Panc1 (cell line): ENCODE results near the gene OTOF. TPM values are rescaled to one million over a fixed set of nuclear protein-coding genes. Genes with fewer than 3 reads are reported as not detected.

Experiments
- ATAC-seq: fragments of 200-7000 bp; cut with Tn5 transposase; 2 replicates; pipeline ENCODE4 v1.9.1; 2020; ENCODE audit warnings: mild to moderate bottlenecking, moderate library complexity
- BruUV-seq: library from RNA; stranded (reverse); fragments of 400-500 nt; replicated peaks from 2 replicates; lab custom pipeline; 2021; lab: Mats Ljungman, UMichigan
- CTCF ChIA-PET: fragments of 300-600 bp; sonication (Branson Sonifier 250); formaldehyde crosslinking; loops from one replicate; lab custom pipeline; 2022; ENCODE audit warnings: antibody characterized with exemption; lab: Charles Lee
- POLR2A ChIA-PET: fragments of 300-600 bp; sonication (Branson Sonifier 250); formaldehyde crosslinking; loops from one replicate; lab custom pipeline; 2022; ENCODE audit warnings: antibody characterized with exemption; lab: Charles Lee
- DNase-seq: peaks from one replicate; pipeline ENCODE4 v3.0.0-alpha.2; 2010; ENCODE audit warnings: low read depth, low spot score
- H3K27ac ChIP-seq: 2 replicates; pipeline ENCODE4 v1.5.1; 2011; ENCODE audit warnings: mild to moderate bottlenecking, low read length, inconsistent platforms
- H3K27me3 ChIP-seq: fragments of 200-500 bp; sonication (Bioruptor generic); 2 replicates; pipeline ENCODE4 v1.6.0; 2014; ENCODE audit warnings: low read length, inconsistent platforms; ENCODE audit not compliant: control insufficient read depth, insufficient read depth
- H3K36me3 ChIP-seq: fragments of 200-500 bp; sonication (Bioruptor generic); 2 replicates; pipeline ENCODE4 v1.5.1; 2014; ENCODE audit warnings: inconsistent platforms, mild to moderate bottlenecking, low read length, moderate library complexity; ENCODE audit not compliant: control insufficient read depth, insufficient read depth
- H3K4me1 ChIP-seq: 2 replicates; pipeline ENCODE4 v1.5.1; 2011; ENCODE audit warnings: inconsistent platforms, mild to moderate bottlenecking, low read length, moderate library complexity; ENCODE audit not compliant: control insufficient read depth, insufficient read depth
- H3K4me3 ChIP-seq, 2 experiments: 2 replicates each; pipeline ENCODE4 v1.5.1; 2011 to 2012; ENCODE audit warnings: low read depth in 2 of 2, low read length in 2 of 2, mild to moderate bottlenecking in 2 of 2, inconsistent platforms in 1 of 2, moderate library complexity in 1 of 2
- H3K9me3 ChIP-seq: fragments of 200-500 bp; sonication (Bioruptor generic); 2 replicates; pipeline ENCODE4 v1.5.1; 2014; ENCODE audit warnings: low read depth, mild to moderate bottlenecking, inconsistent platforms, low read length, moderate library complexity; ENCODE audit not compliant: control insufficient read depth, insufficient read depth
- POLR2AphosphoS5 ChIP-seq: IDR thresholded peaks from 2 replicates; pipeline ENCODE4 v1.6.1; 2012; ENCODE audit warnings: mild to moderate bottlenecking, low read depth, low read length, moderate library complexity
- SIN3A ChIP-seq: IDR thresholded peaks from 2 replicates; pipeline ENCODE4 v1.6.1; 2012; ENCODE audit warnings: low read depth, mild to moderate bottlenecking, low read length, moderate library complexity, borderline replicate concordance; ENCODE audit not compliant: insufficient read depth
- TCF7L2 ChIP-seq: IDR thresholded peaks from 2 replicates; pipeline ENCODE4 v1.6.1; 2011; ENCODE audit warnings: mild to moderate bottlenecking, low read depth, low read length, inconsistent platforms
- in situ Hi-C: cut with HindIII; loops from 2 replicates; pipeline ENCODE4 v1.10.0; 2016; ENCODE audit warnings: low sequenced_read_pairs, low pct_unique_long_range_greater_than_20kb
- intact Hi-C: fragments of 100-400 bp; cut with micrococcal nuclease; formaldehyde crosslinking; loops from one replicate; pipeline ENCODE4 v1.10.0; 2022; ENCODE audit not compliant: unreplicated experiment
- total RNA-seq: library from RNA; stranded (reverse); gene quantifications from one replicate; pipeline ENCODE4 v1.2.1, GENCODE V29; 2021; ENCODE audit not compliant: unreplicated experiment
- TF ChIP-seq, protein P1 (sequence below): fragments of 450-650 bp; IDR thresholded peaks from 2 replicates; pipeline ENCODE4 v1.5.1; 2017; ENCODE audit warnings: mild to moderate bottlenecking
- TF ChIP-seq, protein P2 (sequence below), 2 experiments: IDR thresholded peaks; 2 replicates each; pipeline ENCODE4 v1.6.1; 2011 to 2012; ENCODE audit warnings: low read depth in 2 of 2, control low read depth in 1 of 2, low read length in 1 of 2, mild to moderate bottlenecking in 1 of 2, moderate library complexity in 1 of 2; ENCODE audit not compliant: insufficient read depth in 1 of 2

OTOF gene
- total RNA-seq, 1 experiment from 2014 or later = 0.41 TPM

GRCh38 chr2:26424221-26424620 is 53.7 kb downstream of the OTOF start:
- in situ Hi-C loops = no loop called here
- ChIA-PET CTCF (no interaction called here), POLR2A (no interaction called here)
- Histone ChIP-seq H3K27me3 (no peaks in the 10 kb centered on the region), H3K4me1 (no peaks in the 10 kb centered on the region), H3K36me3 (no peaks in the 10 kb centered on the region), H3K9me3 (no peaks in the 10 kb centered on the region), H3K4me3 (no peak overlapping the region), H3K27ac (no peak overlapping the region)
- TF ChIP-seq, protein P1, sequence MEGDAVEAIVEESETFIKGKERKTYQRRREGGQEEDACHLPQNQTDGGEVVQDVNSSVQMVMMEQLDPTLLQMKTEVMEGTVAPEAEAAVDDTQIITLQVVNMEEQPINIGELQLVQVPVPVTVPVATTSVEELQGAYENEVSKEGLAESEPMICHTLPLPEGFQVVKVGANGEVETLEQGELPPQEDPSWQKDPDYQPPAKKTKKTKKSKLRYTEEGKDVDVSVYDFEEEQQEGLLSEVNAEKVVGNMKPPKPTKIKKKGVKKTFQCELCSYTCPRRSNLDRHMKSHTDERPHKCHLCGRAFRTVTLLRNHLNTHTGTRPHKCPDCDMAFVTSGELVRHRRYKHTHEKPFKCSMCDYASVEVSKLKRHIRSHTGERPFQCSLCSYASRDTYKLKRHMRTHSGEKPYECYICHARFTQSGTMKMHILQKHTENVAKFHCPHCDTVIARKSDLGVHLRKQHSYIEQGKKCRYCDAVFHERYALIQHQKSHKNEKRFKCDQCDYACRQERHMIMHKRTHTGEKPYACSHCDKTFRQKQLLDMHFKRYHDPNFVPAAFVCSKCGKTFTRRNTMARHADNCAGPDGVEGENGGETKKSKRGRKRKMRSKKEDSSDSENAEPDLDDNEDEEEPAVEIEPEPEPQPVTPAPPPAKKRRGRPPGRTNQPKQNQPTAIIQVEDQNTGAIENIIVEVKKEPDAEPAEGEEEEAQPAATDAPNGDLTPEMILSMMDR = no peak
- TF ChIP-seq, protein P2, sequence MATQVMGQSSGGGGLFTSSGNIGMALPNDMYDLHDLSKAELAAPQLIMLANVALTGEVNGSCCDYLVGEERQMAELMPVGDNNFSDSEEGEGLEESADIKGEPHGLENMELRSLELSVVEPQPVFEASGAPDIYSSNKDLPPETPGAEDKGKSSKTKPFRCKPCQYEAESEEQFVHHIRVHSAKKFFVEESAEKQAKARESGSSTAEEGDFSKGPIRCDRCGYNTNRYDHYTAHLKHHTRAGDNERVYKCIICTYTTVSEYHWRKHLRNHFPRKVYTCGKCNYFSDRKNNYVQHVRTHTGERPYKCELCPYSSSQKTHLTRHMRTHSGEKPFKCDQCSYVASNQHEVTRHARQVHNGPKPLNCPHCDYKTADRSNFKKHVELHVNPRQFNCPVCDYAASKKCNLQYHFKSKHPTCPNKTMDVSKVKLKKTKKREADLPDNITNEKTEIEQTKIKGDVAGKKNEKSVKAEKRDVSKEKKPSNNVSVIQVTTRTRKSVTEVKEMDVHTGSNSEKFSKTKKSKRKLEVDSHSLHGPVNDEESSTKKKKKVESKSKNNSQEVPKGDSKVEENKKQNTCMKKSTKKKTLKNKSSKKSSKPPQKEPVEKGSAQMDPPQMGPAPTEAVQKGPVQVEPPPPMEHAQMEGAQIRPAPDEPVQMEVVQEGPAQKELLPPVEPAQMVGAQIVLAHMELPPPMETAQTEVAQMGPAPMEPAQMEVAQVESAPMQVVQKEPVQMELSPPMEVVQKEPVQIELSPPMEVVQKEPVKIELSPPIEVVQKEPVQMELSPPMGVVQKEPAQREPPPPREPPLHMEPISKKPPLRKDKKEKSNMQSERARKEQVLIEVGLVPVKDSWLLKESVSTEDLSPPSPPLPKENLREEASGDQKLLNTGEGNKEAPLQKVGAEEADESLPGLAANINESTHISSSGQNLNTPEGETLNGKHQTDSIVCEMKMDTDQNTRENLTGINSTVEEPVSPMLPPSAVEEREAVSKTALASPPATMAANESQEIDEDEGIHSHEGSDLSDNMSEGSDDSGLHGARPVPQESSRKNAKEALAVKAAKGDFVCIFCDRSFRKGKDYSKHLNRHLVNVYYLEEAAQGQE (IDR thresholded peaks at IDR 0.05; ENCODE audit: insufficient read depth in 1 of 2, low read depth in 2 of 2, low read length in 1 of 2) = no peak
- TF ChIP-seq POLR2AphosphoS5 = no peak
- TF ChIP-seq SIN3A = no peak
- TF ChIP-seq TCF7L2 = no peak
- no TSS peak for BruUV-seq
- no peak for ATAC-seq
- DNase-seq = no peak
- intact Hi-C loops = no loop called here

DNA sequence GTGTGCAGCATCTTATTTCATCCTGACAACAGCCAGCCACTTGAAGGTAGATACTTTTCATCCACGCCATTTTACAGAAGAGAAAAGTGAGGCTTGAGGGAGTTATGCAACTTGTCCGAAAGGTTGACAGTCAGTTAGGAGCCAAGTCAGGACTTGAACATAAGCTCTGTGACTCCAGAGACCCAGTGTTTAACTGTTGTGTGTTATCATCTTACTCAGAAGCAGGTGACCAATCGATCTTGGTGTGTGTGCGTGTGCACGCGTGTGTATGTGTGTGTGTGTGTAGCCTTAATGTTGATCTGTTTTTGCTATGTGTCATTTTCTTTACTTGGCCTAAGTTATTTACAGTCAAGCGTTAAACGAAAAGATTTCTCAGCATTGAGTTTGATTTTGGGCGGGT is 54.2 kb downstream of the OTOF start:
- DNase-seq = no peak
- no peak for ATAC-seq
- Histone ChIP-seq H3K27ac (no peak overlapping the region), H3K9me3 (no peaks in the 10 kb centered on the region), H3K27me3 (no peaks in the 10 kb centered on the region), H3K36me3 (no peaks in the 10 kb centered on the region), H3K4me3 (no peak overlapping the region), H3K4me1 (no peaks in the 10 kb centered on the region)
- intact Hi-C loops = no loop called here
- ChIA-PET CTCF (no interaction called here), POLR2A (no interaction called here)
- in situ Hi-C loops = no loop called here
- no TSS peak for BruUV-seq
- TF ChIP-seq SIN3A (no peak), POLR2AphosphoS5 (no peak), TCF7L2 (no peak)
- TF ChIP-seq, protein P2 (IDR thresholded peaks at IDR 0.05; ENCODE audit: insufficient read depth in 1 of 2, low read depth in 2 of 2, low read length in 1 of 2) = no peak
- TF ChIP-seq, protein P1 = no peak
